Measurements from ENCODE around the gene CTR9. TPM values are rescaled to one million over a fixed set of nuclear protein-coding genes. Genes with fewer than 3 reads are reported as not detected.

Gene CTR9
- total and polyA plus RNA-seq, 2 of the 13 experiments (the other 11 are each of a cell fraction or from before 2014, with no cell fraction given), result 6.6 to 22.1 TPM

GRCh38 chr11:10750838-10751580 lies at the start of gene CTR9 (continued):
- peak; percentile 94 for TF ChIP-seq ZNF253 (CRISPR knock-in tag; IDR thresholded peaks at IDR 0.05; ENCODE audit: borderline replicate concordance)
- TF ChIP-seq LCORL (IDR thresholded peaks at IDR 0.05), result no peak; the same call in 1 of the 2 replicates
- peak; percentile 79 for TF ChIP-seq LCORL (CRISPR knock-in tag; IDR thresholded peaks at IDR 0.05)
- TF ChIP-seq CCDC6 (CRISPR knock-in tag; IDR thresholded peaks at IDR 0.05), result peak; percentile 84
- TF ChIP-seq ZNF337 (CRISPR knock-in tag; IDR thresholded peaks at IDR 0.05; ENCODE audit: borderline replicate concordance, low read depth), result peak; percentile 32; the same call in 1 of the 2 replicates
- no peak for TF ChIP-seq IRF1 (CRISPR knock-in tag; IDR thresholded peaks at IDR 0.05; ENCODE audit: low read depth)
- no peak for TF ChIP-seq RARG (CRISPR knock-in tag; IDR thresholded peaks at IDR 0.05; ENCODE audit: low read depth)
- no peak for TF ChIP-seq ZNF263 (CRISPR knock-in tag; IDR thresholded peaks at IDR 0.05)
- TF ChIP-seq ZNF276 (CRISPR knock-in tag; IDR thresholded peaks at IDR 0.05; ENCODE audit: low read depth), result peak; percentile 25; the same call in 1 of the 2 replicates
- peak; percentile 57; the same call in 1 of the 2 replicates for TF ChIP-seq FOXK2 (IDR thresholded peaks at IDR 0.05)
- 0 out of 2 replicates have a peak, but pooled peaks have one; percentile 21 for TF ChIP-seq ZNF20 (CRISPR knock-in tag; IDR thresholded peaks at IDR 0.05)
- no peak for TF ChIP-seq ZNF326 (CRISPR knock-in tag; IDR thresholded peaks at IDR 0.05; ENCODE audit: borderline replicate concordance)
- TF ChIP-seq CREBL2 (CRISPR knock-in tag; IDR thresholded peaks at IDR 0.05; ENCODE audit: borderline replicate concordance), result peak; percentile 78; the same call in 1 of the 2 replicates
- TF ChIP-seq DRAP1 (CRISPR knock-in tag; IDR thresholded peaks at IDR 0.05), result peak; percentile 81
- no peak for TF ChIP-seq EZH2 (conservative IDR thresholded peaks at IDR 0.05; ENCODE audit: low read depth, low read length)
- TF ChIP-seq ZNF501 (CRISPR knock-in tag; IDR thresholded peaks at IDR 0.05), result peak; percentile 96
- no peak for TF ChIP-seq SP140L (CRISPR knock-in tag; IDR thresholded peaks at IDR 0.05; ENCODE audit: borderline replicate concordance)
- TF ChIP-seq GATAD1 (CRISPR knock-in tag; IDR thresholded peaks at IDR 0.05), result peak; percentile 95
- no peak for TF ChIP-seq SCMH1 (CRISPR knock-in tag; IDR thresholded peaks at IDR 0.05; ENCODE audit: borderline replicate concordance)
- TF ChIP-seq DBP (CRISPR knock-in tag; IDR thresholded peaks at IDR 0.05; ENCODE audit: not compliant biosample characterization), result peak; percentile 75
- no peak for TF ChIP-seq HNRNPH1 (optimal IDR thresholded peaks at IDR 0.05; ENCODE audit: low read depth, low read length)
- no peak; the same call in 1 of the 2 replicates for TF ChIP-seq CREB3 (CRISPR knock-in tag; IDR thresholded peaks at IDR 0.05)
- TF ChIP-seq KLF13 (CRISPR knock-in tag; IDR thresholded peaks at IDR 0.05), result peak; percentile 87; the same call in 1 of the 2 replicates
- peak; percentile 96 for TF ChIP-seq PHF20 (CRISPR knock-in tag; IDR thresholded peaks at IDR 0.05)
- TF ChIP-seq ZNF782 (CRISPR knock-in tag; IDR thresholded peaks at IDR 0.05; ENCODE audit: borderline replicate concordance), result peak; percentile 56; the same call in 1 of the 2 replicates
- no peak for TF ChIP-seq ZNF24 (IDR thresholded peaks at IDR 0.05)

Data from HepG2 (cell line).